GM12864 (cell line): Measurements from ENCODE around the gene PRUNE1.

Source experiments
- DNase-seq: peaks from one replicate; pipeline ENCODE4 v3.0.0-alpha.2; 2011; ENCODE audit warnings: low read depth
- H3K4me3 ChIP-seq: 2 replicates; pipeline ENCODE4 v1.5.1; 2011; ENCODE audit warnings: mild to moderate bottlenecking, low read depth, low read length, control low read depth
- TF ChIP-seq, protein P1 (sequence below): IDR thresholded peaks from 2 replicates; pipeline ENCODE4 v1.5.1; 2011; ENCODE audit warnings: low read depth, mild to moderate bottlenecking, moderate library complexity, low read length, control low read depth, inconsistent platforms; ENCODE audit errors: missing control alignments

PRUNE1 gene

GRCh38 chr1:151067185-151067584 is 58.9 kb downstream of the PRUNE1 start:
- H3K4me3 ChIP-seq = no peak overlapping the region
- TF ChIP-seq, protein P1, sequence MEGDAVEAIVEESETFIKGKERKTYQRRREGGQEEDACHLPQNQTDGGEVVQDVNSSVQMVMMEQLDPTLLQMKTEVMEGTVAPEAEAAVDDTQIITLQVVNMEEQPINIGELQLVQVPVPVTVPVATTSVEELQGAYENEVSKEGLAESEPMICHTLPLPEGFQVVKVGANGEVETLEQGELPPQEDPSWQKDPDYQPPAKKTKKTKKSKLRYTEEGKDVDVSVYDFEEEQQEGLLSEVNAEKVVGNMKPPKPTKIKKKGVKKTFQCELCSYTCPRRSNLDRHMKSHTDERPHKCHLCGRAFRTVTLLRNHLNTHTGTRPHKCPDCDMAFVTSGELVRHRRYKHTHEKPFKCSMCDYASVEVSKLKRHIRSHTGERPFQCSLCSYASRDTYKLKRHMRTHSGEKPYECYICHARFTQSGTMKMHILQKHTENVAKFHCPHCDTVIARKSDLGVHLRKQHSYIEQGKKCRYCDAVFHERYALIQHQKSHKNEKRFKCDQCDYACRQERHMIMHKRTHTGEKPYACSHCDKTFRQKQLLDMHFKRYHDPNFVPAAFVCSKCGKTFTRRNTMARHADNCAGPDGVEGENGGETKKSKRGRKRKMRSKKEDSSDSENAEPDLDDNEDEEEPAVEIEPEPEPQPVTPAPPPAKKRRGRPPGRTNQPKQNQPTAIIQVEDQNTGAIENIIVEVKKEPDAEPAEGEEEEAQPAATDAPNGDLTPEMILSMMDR = no peak
- DNase-seq = no peak

- no peak overlapping the region for H3K4me3 ChIP-seq
- TF ChIP-seq, protein P1 = no peak
- DNase-seq = no peak
These were observed 60.8 kb downstream of the PRUNE1 start for GRCh38 chr1:151069103-151069486.

DNA sequence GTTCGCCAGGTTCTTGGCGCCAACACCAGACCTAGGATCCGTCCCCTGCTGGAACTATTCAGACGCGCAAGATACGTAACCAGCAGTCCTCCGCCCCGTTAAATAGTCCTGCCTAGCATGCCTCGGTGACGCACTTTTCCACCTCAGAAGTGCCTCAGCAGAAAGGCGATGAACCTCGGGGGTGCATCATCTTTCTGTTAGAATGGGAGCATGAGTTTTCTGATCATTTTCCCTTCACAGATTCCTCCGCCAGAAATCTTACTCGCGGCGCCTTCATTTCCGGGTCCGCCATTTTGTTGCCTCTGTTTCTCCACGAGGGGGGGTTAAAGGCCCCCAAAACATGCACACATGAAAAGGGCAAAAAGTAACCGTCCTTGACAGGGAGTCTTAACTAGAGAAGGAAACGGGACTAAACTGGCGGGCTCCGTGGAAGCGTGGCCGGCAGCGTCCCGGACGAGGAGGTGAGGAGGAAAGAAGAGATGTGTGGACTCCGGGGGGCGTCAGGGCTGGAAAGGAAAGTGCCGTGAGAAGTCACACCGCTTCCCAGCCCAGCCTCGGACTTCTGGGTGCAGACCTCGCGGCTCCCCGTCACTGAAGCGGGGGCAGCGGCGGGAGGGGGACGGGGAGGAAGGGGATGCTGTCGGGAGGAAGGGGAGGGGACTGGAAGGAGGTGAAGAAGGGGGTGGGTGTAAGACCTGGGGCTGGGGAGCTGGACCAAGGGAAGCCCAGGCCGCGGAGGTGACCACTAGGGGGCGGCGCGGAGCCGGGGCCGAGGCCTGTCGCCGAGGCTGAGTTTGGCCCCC is 62.4 kb downstream of the PRUNE1 start, which contains the start of gene GABPB2:
GABPB2 (plus strand) TSS at position 288 of the 803 bp plus-strand sequence. CDS start 17,429 bp downstream, outside the sequence.
- peak within 1 kb of the TSS; percentile 85 for H3K4me3 ChIP-seq
- DNase-seq = peak; percentile 89
- TF ChIP-seq, protein P1 = peak; percentile 96

DNA sequence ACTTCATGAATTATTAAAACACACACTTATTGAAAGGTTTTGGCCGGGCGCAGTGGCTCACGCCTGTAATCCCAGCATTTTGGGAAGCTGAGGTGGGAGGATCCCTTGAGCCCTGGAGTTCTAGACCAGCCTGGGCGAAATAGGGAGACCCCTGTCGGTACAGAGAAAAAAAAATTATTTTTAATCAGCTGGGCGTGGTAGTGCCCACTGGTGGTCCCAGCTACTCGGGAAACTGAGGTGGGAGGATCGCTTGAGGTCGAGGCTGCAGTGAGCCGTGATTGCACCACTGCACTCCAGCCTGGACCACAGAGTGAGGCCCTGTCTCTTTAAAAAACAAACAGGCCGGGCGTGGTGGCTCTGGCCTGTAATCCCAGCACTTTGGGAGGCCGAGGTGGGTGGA is 64.0 kb downstream of the PRUNE1 start:
- TF ChIP-seq, protein P1 = peak; percentile 10
- H3K4me3 ChIP-seq = no peak overlapping the region
- no peak for DNase-seq
